Stimulated activated CD4-positive, alpha-beta T cell treated with anti-CD3 and anti-CD28 coated beads, Interleukin-1b, Interleukin-23, amount 100 ng/mL, for 48 hours (primary cell): ENCODE data around the gene RPL26.
A peak's percentile ranks its signal among the peaks of the same experiment; 100 is the strongest.
"Not testable (repeated sequence)": the region's sequence is repeated elsewhere in the genome, so short reads cannot be mapped to it uniquely, and the experiment has no call there.

Experiments used
- DNase-seq: peaks from one replicate; pipeline ENCODE4 v3.0.0-alpha.2; 2020

RPL26 gene

DNA sequence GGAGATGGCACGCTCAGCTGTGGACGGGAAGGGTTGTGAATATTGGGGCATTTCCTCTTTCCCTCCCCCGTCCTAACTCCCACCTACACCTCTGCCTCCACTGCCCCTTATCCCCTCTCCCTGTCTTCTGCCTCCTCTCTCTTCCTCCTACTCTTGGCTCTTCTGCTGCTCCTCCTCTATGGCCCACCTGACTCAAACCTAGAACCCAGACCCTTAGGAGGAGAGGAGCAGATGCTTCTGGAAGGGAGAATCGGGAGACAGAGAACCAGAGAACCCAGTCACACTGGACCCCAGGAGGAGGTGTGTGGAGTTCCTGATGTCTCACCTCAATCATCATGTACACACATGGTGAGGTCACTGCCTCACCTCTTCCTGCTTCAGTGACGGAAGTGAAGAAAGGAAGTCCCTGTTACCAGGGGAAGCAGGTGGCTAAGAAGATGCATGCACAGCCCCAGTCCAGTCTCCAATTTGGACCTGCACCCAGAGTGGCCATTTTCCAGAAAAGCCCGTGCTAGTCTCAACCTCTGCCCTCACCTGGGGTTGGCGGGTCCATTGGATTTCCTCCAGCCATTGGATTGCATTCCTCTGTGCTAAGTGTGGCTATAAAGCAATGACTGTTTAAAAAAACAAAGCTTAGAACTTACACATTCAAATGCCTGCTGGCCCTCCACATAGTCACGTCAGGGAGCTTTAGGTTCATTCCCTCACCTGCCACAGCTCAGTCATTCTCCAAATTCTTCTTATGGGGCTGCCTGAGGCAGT, 10.7 kb upstream of the RPL26 start:
- peak; percentile 37 for DNase-seq

DNA sequence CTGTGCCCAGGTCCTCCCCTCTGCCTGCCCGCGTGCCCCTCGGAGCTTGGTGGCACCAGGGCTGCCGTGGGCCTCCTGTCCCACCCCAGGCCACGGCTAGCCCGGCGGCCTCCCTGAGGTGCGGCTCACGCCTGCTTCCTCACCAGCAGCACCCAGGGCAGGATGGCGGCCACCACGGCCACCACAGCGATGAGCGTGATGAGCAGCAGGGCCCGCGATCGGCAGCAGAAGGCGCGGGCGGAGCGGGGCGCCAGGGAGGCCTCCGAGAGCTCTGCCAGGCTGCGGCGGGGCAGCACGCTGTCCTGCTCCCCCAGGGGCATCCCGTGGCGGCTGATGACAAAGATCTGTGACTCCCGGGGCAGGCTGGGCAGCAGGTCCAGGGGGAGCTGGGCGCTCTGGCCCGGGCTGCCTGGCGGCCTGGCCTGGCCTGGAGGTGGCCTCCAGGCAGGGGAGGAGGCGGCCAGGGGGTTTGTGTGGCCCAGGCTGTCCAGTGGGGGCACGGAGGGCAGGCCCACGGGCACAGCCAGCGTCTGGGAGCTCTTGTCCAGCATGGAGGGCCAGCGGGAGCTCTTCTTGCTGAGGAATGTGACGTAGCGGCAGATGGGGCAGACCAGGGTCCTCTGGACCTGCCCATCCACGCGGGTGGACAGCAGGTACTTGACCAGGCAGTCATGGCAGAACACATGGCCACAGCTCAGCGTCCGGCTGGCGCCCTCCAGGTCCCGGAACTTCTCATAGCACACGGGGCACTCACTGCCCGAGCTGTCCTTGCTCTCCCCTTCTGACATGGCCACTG, 9.9 kb upstream of the RPL26 start:
- no peak for DNase-seq

DNA sequence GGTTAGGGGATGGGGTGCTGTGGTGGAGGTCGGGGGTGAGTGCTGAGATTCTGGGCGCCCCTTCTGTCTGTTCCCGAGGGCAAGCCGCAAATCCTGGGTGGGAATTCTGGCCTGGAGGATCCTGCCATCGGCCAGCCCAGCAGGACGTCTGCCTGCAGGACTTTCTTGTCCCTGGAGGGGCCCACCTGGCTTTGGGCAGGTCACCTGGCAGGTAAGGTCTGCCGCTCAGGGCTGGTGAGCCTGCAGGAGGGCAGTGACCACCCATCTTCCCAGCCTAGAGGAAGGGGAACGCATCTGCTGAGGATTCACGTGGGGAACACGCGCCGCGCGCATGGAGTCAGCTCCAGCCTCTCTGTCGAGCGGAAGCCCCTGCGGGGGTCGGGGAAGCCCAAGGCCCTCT, 9.3 kb upstream of the RPL26 start:
- DNase-seq = no peak

DNA sequence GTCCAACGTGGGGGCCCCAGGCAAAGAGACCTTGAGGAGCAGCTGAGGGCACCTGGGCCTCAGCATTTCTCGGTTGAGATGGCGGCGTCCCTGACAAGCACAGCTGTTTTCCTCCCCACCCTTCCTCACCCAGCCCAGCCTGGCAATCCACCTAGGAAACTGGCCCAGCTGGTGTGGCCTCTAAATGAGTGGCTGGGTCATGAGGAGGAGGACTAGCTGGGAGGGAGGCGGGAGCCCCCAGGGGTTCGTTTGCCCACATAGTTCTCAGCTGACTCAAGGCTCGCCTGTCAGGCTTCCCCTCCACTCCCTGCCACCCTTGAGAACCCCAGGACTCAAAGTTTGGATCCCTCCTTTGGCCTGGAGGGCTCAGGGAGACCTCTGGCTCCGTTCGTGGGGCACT, 8.7 kb upstream of the RPL26 start:
- no peak for DNase-seq

DNA sequence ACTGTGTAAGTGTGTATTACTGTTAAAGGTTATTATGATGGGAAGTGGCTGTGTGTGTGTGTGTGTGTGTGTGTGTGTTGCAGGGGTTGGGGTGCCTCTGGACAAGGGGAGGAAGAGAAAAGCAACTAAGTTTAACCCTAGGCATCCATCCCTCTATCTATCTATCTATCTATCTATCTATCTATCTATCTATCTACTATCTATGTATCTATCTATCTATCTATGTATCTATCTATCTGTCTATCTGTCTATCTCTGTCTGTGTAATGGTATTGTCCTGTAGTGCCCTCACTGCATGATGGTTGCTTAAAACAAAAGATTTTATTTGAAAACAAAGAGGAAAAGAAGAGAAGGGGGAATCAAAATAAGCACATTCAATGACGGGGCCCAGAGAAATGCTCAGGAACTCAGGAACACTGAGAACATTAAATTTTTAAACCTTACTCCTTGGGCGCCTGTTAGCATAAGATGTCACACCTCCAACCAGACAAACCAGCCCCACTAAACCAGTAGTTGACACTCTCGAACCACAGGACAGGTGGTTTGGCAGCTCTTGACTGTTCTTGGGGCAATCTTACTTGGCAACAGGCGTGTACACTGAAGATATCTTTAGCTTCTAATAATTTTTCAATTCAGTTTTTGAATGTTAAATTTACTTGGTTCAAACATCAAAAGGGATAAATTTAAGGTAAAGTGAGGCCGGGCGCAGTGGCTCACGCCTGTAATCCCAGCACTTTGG, 5.1 kb upstream of the RPL26 start:
- DNase-seq = no peak

DNA sequence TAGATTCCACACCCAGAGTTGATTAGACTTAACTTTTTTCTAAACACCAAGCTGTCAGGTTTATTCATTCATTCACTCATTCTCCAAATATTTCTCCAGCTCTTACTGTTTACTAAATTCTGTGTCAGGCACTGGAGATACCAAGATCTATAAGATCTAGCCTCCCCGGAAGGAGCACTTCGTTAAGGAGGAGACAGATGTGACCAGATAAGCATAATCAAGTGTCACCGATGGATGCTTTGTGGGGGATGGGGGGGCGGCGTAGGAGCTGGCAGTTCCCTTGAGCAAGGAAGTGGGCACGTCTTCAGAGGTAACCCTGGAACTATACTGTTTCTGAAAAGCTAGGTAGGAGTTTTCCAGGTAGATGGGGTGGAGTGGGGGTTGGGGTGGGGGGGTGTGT, 3.8 kb upstream of the RPL26 start:
- no peak for DNase-seq

DNA sequence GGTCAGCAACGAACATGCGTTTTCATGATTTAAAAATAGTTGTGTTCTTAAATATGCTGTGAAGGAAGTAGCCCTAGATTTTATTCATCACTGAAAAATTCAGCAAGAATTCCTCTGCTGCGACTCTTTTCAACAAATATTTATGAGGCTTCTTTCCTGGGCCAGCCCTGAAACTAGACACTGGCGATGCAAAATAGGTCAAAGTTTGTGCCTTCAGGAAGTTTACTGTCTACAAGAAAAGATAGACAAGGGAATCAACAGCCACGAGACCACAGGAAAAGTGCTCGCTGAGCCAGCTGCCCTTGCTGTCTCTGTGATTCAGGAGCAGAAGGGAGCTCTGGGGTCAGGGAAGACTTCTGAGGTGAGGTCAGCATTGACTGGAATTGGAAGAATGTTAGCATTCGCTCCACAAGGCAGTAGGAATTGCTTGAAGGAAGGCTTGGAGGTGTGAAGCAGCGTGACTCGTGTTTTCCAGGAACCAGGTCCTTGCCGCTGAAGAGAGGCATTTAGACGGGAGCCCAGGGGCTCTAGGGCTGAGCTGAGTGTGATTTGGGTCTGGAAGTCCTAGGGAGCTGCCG, 1.9 kb upstream of the RPL26 start:
- DNase-seq = no peak

DNA sequence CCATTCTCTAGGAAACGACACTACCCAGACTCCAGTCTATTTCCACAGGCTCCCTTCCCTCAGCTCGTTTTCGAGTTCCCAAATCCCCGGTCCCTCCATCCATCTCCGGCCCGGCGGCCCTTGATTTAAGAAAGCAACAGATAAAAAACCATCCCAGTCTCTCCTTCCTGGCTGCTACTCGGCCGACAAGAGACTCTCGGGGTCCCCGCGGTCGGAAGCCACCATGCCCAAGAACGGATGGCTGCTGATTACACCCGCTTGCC, 182 bp downstream of the RPL26 start:
- no peak for DNase-seq

DNA sequence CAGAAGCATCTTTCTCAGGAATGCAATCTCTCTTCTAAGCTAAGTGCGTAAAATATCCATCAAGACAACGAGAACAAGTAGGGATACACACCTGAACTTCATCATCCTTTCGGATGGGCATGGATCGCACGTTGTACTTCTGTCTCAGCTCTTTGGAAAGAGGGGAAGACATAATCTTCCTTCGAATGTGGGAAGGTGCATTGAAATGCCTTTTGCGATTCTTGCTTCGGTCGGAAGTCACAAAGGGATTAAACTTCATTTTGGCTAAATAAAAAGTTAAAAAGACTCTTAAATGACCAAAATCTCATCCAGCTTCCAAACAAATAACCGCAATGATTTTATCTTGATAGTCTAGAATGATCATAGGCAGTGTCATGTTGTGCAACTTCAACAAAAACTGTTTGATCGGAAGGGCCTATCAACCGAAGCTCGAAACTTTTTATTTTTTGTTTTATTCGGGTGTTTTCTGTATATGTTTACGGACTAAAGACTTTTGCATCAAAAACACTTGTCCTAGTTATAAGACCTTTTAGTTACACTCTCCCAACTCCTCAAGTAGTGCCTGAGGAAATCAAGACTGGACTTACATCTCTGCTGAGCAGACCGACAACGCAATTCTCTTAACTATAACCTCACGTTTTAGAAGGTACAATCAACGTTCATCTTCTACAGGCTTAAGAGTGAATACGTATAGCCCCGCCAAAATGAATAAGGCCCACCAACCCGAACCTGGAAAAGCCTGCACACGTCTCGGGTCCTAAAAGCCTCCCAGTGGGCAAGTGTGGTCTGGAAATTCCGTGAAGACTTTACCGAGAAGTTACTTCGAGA, 727 bp downstream of the RPL26 start:
- no peak for DNase-seq

DNA sequence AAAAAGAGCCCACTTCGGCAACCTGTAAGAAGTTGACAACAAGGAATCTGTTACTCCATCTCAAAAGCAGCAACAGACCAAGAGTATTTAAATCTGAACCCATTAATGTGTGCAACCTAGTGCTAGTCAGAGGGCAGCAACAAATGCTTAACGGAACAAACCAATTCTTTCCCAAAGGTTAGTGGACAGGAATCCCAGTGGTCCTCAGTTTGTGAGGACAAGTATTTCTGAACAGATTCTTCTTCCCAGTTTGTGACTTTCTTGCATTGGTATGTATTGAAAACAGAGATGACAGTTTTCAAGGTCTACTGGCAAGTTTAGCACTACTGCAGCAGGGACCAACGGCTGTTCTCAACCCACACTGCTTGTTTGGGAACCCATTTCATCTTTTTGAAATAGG, 2.9 kb downstream of the RPL26 start:
- DNase-seq = no peak

DNA sequence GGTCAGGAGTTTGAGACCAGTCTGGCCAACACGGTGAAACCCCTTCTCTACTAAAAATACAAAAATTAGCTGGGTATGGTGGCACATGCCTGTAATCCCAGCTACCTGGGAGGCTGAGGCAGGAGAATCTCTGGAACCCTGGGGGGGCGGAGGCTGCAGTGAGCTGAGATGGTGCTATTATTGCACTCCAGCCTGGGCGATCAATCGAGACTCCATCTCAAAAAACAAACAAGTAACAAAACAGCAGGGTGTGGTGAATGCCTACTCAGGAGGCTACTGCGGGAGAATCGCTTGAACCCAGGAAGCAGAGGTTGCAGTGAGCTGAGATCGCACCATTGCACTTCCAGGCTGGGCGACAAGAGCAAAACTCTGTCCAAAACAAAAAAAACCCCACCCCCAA, 4.9 kb downstream of the RPL26 start:
- DNase-seq = not testable (repeated sequence)

DNA sequence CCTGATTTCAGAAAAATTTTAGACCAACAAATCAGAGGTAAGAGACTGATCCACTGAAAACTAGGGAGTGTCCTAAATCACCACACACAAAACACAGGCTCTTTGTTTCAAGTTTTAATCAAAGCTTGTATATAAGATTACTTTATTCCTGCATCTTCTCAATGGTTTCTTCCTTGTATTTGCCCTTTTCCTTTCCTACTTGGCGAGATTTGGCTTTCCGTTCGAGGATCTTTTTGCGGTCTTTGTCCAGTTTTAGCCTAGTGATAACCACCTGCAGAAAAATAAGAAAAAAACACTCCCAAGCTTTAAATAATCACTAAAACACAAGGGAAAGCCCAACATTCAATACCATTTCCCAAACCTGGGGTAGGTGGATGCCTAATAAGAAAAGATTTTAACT, 5.6 kb downstream of the RPL26 start:
- no peak for DNase-seq

DNA sequence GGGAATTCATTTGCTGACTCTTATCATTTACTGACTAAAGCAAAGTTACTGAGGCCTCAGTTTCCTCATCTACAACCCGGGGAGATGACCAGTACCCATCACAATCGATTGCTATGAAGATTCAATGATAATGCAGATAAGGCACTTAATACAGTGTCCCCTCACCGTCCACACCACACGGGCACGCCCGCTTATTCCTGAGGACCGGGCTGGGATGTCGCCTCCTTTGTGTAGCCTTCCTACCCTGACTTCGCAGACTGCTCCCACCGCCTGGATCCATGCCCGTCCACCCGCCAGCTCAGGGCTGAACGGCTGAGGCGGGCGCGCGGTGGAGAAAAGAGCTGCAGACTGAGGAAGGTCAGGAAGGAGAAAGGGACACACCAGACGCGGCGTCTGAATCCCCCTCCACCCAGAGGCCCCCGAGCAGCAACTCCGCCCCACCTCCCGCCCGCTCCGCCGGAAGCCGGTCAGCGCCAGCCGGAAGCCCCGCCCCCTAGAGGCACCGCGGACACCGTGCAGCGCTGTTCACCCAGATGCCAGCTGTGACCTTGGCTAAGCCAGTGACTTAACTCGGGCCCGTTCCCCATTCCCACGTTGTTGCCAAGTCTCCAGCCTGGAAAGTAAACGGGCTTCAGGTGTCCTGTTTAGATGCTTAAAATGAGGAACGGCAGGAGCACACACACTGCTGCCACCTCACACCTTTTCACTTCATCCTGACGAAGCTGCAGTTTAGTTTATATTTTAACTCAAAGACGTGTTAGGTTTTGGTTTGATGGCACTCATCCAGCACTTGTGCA, 6.5 kb downstream of the RPL26 start, which contains the start of gene KRABD2:
KRABD2 (minus strand) TSS at position 434 of the 797 bp plus-strand sequence.
- peak; percentile 90 for DNase-seq

DNA sequence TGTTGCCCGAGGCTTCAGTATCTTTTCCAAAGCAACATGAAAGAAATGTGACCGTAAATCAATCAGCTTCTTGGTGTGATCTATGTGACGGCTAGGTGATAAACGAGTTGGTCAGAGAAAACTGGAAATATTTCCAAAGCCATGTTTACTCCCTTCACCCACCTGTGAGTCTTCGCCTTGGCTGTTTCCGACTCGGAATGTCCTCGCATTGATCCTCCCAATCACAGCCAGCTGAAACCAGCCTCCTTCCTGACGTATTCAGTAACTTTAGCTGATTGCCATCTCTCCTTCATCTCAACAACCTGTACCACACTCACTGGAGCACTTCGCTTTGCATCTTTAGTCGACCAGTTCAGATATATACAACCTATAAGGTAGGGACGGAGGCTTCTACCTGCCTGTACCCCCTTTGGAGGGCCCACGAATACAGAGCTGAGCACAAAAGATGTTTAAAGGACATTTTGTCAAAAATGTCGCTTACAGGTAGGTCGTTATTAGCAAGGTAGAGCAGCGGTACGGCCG, 7.2 kb downstream of the RPL26 start:
- no peak for DNase-seq

DNA sequence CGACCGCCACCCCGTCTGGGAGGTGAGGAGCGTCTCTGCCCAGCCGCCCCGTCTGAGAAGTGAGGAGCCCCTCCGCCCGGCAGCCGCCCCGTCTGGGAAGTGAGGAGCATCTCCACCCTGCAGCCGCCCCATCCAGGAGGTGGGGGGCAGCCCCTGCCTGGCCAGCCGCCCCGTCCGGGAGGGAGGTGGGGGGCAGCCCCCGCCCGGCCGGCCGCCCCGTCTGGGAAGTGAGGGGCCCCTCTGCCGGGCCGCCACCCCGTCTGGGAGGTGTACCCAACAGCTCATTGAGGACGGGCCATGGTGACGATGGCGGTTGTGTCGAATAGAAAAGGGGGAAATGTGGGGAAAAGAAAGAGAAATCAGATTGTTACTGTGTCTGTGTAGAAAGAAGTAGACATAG, 9.1 kb downstream of the RPL26 start:
- DNase-seq = not testable (repeated sequence)

DNA sequence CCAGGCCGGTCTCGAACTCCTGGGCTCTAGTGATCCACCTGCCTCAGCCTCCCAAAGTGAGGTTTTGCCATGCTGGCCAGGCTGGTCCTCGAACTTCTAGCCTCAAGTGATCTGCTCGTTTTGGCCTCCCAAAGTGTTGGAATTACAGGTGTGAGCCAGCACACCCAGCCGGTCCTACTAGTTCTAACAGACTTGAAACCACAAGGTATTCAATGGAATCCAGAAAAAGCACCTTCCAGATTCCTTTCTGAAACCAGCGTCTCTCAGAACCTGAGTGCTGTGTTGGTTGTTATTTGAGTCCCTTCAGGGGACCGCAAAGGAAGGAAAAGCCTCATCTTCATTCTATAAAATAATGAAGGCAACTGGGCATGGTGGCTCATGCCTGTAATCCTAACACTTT, 10.6 kb downstream of the RPL26 start:
- DNase-seq = no peak

DNA sequence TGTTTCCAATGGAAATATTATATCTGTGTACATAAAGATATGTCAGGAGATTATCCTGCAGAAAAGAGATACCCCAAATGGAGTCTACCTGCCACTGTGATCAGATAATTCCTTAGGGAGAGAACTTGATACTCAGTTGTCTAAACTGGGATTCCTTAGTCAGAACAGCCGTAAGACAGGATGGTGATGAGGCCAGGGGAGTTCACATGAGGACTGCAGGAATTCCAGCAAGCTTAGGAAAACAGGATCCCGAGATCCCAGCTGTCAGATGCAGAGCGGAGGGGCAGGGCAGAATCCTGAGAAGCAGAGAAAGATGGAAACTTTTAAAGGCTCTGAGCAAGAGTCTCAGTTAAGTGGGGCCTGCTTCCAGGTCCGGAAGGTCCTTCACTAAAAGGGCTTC, 11.2 kb downstream of the RPL26 start:
- no peak for DNase-seq

DNA sequence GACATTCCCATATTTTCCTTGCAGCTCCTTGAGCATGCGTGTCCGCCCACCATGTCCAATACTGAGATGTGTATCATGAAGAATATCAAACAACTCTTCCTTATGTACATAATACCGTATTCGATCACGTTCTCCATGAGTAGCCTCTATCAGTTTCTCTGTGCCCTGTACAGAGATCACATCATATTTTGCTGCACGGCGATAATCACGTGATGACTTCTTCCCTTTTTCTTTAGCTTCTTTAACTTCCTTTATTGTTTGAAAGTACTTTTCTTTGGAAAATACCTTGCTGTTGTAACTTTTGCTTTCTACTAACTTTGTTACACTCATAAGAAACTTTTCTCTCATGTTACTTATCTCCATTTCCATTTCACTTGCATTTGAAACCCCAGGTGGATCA, 13.0 kb downstream of the RPL26 start:
- DNase-seq = no peak

DNA sequence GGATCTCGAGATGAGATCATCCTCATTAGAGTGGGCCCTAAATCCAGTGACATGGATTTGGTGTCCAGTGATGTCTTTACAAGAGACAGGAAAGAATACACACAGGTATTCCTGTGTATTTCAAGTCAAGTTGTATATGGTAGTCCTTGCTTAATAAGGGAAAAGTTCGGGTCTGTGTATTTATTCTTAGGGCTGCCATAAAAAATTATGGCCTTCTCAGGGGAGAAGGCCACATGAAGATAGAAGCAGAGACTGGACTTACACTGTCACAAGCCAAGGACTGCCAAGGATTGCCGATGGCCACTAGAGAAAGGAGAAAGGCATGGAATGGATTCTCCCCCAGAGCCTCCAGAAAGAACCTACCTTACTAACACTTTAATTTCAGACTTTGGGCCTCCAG, 14.8 kb downstream of the RPL26 start:
- DNase-seq = no peak

DNA sequence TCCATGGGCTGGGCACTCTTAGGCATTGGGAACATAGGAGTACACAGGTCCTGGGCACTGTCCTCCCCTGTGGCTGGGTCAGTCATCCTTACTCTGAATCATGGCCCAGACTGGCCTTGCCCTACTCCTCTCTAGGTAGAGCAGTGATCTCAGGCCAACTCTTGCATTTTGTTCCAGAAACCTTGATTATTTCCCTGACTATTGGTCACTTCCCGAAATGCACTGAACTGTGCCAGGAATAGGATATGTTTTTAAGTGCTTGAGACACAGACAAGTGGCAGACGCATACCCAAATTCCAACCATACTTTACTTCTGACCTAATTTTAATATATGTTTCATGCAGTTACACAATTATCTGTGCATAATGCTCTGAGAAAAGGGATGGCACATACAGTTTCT, 16.8 kb downstream of the RPL26 start:
- no peak for DNase-seq

DNA sequence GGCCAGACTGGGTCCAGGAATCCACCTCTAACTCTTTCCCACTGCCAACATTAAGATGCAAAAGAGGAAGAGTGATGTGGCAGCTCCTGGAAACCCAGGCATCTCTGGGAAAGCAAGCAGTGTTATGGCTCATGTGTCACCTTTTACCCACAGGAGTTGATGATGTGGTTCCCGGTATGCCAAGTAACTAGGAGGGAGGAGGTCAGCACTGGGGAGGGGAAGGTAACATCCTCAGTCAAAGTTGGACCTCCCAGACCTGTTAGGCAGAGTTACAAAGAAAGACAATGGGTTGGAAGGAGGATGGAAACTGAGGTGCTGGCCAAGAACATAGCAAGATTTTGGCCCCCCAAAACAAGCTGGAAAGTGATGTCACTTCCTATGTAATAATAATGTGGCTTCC, 17.9 kb downstream of the RPL26 start:
- DNase-seq = no peak
